NT2/D1 (cell line): ENCODE measurements around the gene RAB4A.
"Not testable (repeated sequence)": the region's sequence is repeated elsewhere in the genome, so short reads cannot be mapped to it uniquely, and the experiment has no call there.

Source experiments
- DNase-seq: peaks from one replicate; pipeline ENCODE4 v3.0.0-alpha.2; 2011; ENCODE audit warnings: low read depth, low spot score
- H3K27me3 ChIP-seq: 2 replicates; pipeline ENCODE4 v1.6.0; 2011; ENCODE audit warnings: mild to moderate bottlenecking; ENCODE audit not compliant: insufficient read length, insufficient read depth
- H3K36me3 ChIP-seq: 2 replicates; pipeline ENCODE4 v1.6.1; 2011; ENCODE audit warnings: mild to moderate bottlenecking, low read length, mixed read lengths; ENCODE audit not compliant: insufficient read depth, insufficient read length
- H3K4me1 ChIP-seq: 2 replicates; pipeline ENCODE4 v1.5.1; 2011; ENCODE audit not compliant: insufficient read depth, insufficient read length
- H3K4me3 ChIP-seq: 2 replicates; pipeline ENCODE4 v1.5.1; 2011; ENCODE audit warnings: low read depth; ENCODE audit not compliant: insufficient read length
- H3K9ac ChIP-seq: 2 replicates; pipeline ENCODE4 v1.6.0; 2011; ENCODE audit warnings: low read depth; ENCODE audit not compliant: insufficient read length
- H3K9me3 ChIP-seq: 2 replicates; pipeline ENCODE4 v1.5.1; 2011; ENCODE audit warnings: mild to moderate bottlenecking, low read length; ENCODE audit not compliant: insufficient read depth
- SUZ12 ChIP-seq: IDR thresholded peaks from 2 replicates; pipeline ENCODE4 v1.6.1; 2011; ENCODE audit not compliant: insufficient read length, insufficient read depth; ENCODE audit errors: extremely low read depth
- YY1 ChIP-seq: IDR thresholded peaks from 2 replicates; pipeline ENCODE4 v1.6.1; 2011; ENCODE audit not compliant: insufficient read length, insufficient read depth
- ZNF274 ChIP-seq: IDR thresholded peaks from 2 replicates; pipeline ENCODE4 v1.6.1; 2011; ENCODE audit warnings: mild to moderate bottlenecking, low read depth, low read length

RAB4A gene

GRCh38 chr1:229319487-229319886, 48.6 kb downstream of the RAB4A start:
- Histone ChIP-seq H3K27me3 (no peaks in the 10 kb centered on the region), H3K4me3 (no peak overlapping the region), H3K36me3 (peaks cover 16% of the 10 kb centered on the region), H3K9ac (no peak overlapping the region), H3K9me3 (no peaks in the 10 kb centered on the region), H3K4me1 (no peaks in the 10 kb centered on the region)
- no peak for TF ChIP-seq YY1
- no peak for TF ChIP-seq ZNF274
- TF ChIP-seq SUZ12: no peak
- no peak for DNase-seq

- H3K4me3 ChIP-seq: no peak overlapping the region
- peaks cover 39% of the 10 kb centered on the region for H3K36me3 ChIP-seq
- no peaks in the 10 kb centered on the region for H3K27me3 ChIP-seq
- DNase-seq: no peak
- TF ChIP-seq SUZ12 (no peak), YY1 (no peak), ZNF274 (no peak)
- H3K4me1 ChIP-seq: no peaks in the 10 kb centered on the region
- H3K9me3 ChIP-seq: no peaks in the 10 kb centered on the region
- no peak overlapping the region for H3K9ac ChIP-seq
Observed at GRCh38 chr1:229323201-229323600, 52.3 kb downstream of the RAB4A start.

- no peak for DNase-seq
- no peaks in the 10 kb centered on the region for H3K27me3 ChIP-seq
- TF ChIP-seq SUZ12 (no peak), YY1 (no peak), ZNF274 (no peak)
- H3K4me1 ChIP-seq: no peaks in the 10 kb centered on the region
- H3K4me3 ChIP-seq: no peak overlapping the region
- H3K9ac ChIP-seq: no peak overlapping the region
- no peaks in the 10 kb centered on the region for H3K9me3 ChIP-seq
- H3K36me3 ChIP-seq: peaks cover 42% of the 10 kb centered on the region
Observed at GRCh38 chr1:229323885-229324553, 53.1 kb downstream of the RAB4A start.

GRCh38 chr1:229325401-229325800, 54.5 kb downstream of the RAB4A start:
- Histone ChIP-seq H3K4me1 (no peaks in the 10 kb centered on the region), H3K36me3 (peaks cover 36% of the 10 kb centered on the region), H3K9me3 (no peaks in the 10 kb centered on the region), H3K27me3 (no peaks in the 10 kb centered on the region), H3K9ac (no peak overlapping the region), H3K4me3 (no peak overlapping the region)
- DNase-seq: no peak
- TF ChIP-seq SUZ12: no peak
- TF ChIP-seq YY1: no peak
- no peak for TF ChIP-seq ZNF274

- no peak for TF ChIP-seq YY1
- no peak for TF ChIP-seq ZNF274
- Histone ChIP-seq H3K9ac (no peak overlapping the region), H3K36me3 (peaks cover 36% of the 10 kb centered on the region), H3K9me3 (no peaks in the 10 kb centered on the region), H3K27me3 (no peaks in the 10 kb centered on the region), H3K4me1 (no peaks in the 10 kb centered on the region), H3K4me3 (no peak overlapping the region)
- no peak for DNase-seq
Observed at GRCh38 chr1:229325853-229326487, 55.1 kb downstream of the RAB4A start.

- H3K36me3 ChIP-seq: peaks cover 36% of the 10 kb centered on the region
- H3K9ac ChIP-seq: no peak overlapping the region
- no peak overlapping the region for H3K4me3 ChIP-seq
- no peak for TF ChIP-seq YY1
- TF ChIP-seq ZNF274: no peak
- no peak for TF ChIP-seq SUZ12
- DNase-seq: no peak
- no peaks in the 10 kb centered on the region for H3K9me3 ChIP-seq
- no peaks in the 10 kb centered on the region for H3K27me3 ChIP-seq
- no peaks in the 10 kb centered on the region for H3K4me1 ChIP-seq
Observed at GRCh38 chr1:229326601-229327000, 55.7 kb downstream of the RAB4A start.

- not testable (repeated sequence) for H3K4me3 ChIP-seq, H3K9ac ChIP-seq, H3K9me3 ChIP-seq, H3K27me3 ChIP-seq, H3K4me1 ChIP-seq, DNase-seq
- H3K36me3 ChIP-seq: peaks cover 36% of the 10 kb centered on the region
Observed at GRCh38 chr1:229327765-229328164, 56.9 kb downstream of the RAB4A start.
